Measurements from ENCODE around the gene TMA7B. TPM values are rescaled to one million over a fixed set of nuclear protein-coding genes. Genes with fewer than 3 reads are reported as not detected.
A peak's percentile ranks its signal among the peaks of the same experiment; 100 is the strongest.

Gene TMA7B
- not detected for polyA plus RNA-seq (2013, experiment 1 of 2)
- polyA plus RNA-seq (2013, experiment 2 of 2), result not detected

GRCh38 chr22:39959640-39960447, at the start of gene TMA7B:
Gene TMA7B, plus strand, starts transcription at chr22:39960397. Its CDS starts 3,978 bp downstream, at chr22:39964375.
- no peaks in the 10 kb centered on the region for H3K27me3 ChIP-seq (ENCODE audit: insufficient read depth, low read length, poor library complexity)
- peak within 1 kb of the TSS; percentile 17 for H3K9ac ChIP-seq (ENCODE audit: low read length)
- no peak within 1 kb of the TSS for H2BK5ac ChIP-seq (ENCODE audit: low read length)
- H3K23ac ChIP-seq (ENCODE audit: low read length), result no peak within 1 kb of the TSS
- H3K4ac ChIP-seq (ENCODE audit: low read depth, low read length), result no peak within 1 kb of the TSS
- no peak within 1 kb of the TSS for H2BK15ac ChIP-seq (replicated peaks; ENCODE audit: low read depth)
- H3K18ac ChIP-seq (ENCODE audit: low read length), result no peak within 1 kb of the TSS
- H2BK120ac ChIP-seq (ENCODE audit: low read depth, low read length), result no peak within 1 kb of the TSS
- H3K4me3 ChIP-seq (ENCODE audit: low read length), result no peak within 1 kb of the TSS
- H3K4me1 ChIP-seq (ENCODE audit: control insufficient read depth, low read depth, low read length), result peaks cover 3% of the 10 kb centered on the region
- H4K5ac ChIP-seq (ENCODE audit: low read length), result no peak within 1 kb of the TSS
- DNase-seq, result peak; percentile 86
- no peak within 1 kb of the TSS for H3K27ac ChIP-seq (ENCODE audit: low read depth, low read length)
- H3K79me1 ChIP-seq (ENCODE audit: low read length), result no peaks in the 10 kb centered on the region
- peak within 1 kb of the TSS; percentile 12 for H3K56ac ChIP-seq (ENCODE audit: low read length)
- no peak within 1 kb of the TSS for H4K8ac ChIP-seq (ENCODE audit: low read depth, low read length)
- H3K36me3 ChIP-seq (ENCODE audit: control insufficient read depth, insufficient read depth, low read length), result no peaks in the 10 kb centered on the region
- H2AK5ac ChIP-seq (ENCODE audit: low read length), result peak within 1 kb of the TSS; percentile 49
- no peaks in the 10 kb centered on the region for H3K79me2 ChIP-seq (ENCODE audit: control insufficient read depth, insufficient read depth, low read length)
- H3K4me2 ChIP-seq (ENCODE audit: low read length), result no peak within 1 kb of the TSS
- WGBS (ENCODE audit: extremely low coverage, insufficient coverage, low lambda C conversion rate), result no CpG with 5 or more reads among the region's 14 CpGs

- H2BK15ac ChIP-seq (replicated peaks; ENCODE audit: low read depth), result no peak overlapping the region
- H3K18ac ChIP-seq (ENCODE audit: low read length), result no peak overlapping the region
- no peaks in the 10 kb centered on the region for H3K79me2 ChIP-seq (ENCODE audit: control insufficient read depth, insufficient read depth, low read length)
- H3K4ac ChIP-seq (ENCODE audit: low read depth, low read length), result no peak overlapping the region
- no peak overlapping the region for H3K56ac ChIP-seq (ENCODE audit: low read length)
- no peak overlapping the region for H3K9ac ChIP-seq (ENCODE audit: low read length)
- no peak overlapping the region for H2BK120ac ChIP-seq (ENCODE audit: low read depth, low read length)
- H3K36me3 ChIP-seq (ENCODE audit: control insufficient read depth, insufficient read depth, low read length), result no peaks in the 10 kb centered on the region
- no peak overlapping the region for H4K5ac ChIP-seq (ENCODE audit: low read length)
- H3K23ac ChIP-seq (ENCODE audit: low read length), result no peak overlapping the region
- H3K4me1 ChIP-seq (ENCODE audit: control insufficient read depth, low read depth, low read length), result no peaks in the 10 kb centered on the region
- no peak overlapping the region for H3K27ac ChIP-seq (ENCODE audit: low read depth, low read length)
- H3K27me3 ChIP-seq (ENCODE audit: insufficient read depth, low read length, poor library complexity), result no peaks in the 10 kb centered on the region
- no peak overlapping the region for H4K8ac ChIP-seq (ENCODE audit: low read depth, low read length)
- no CpG with 5 or more reads among the region's 9 CpGs for WGBS (ENCODE audit: extremely low coverage, insufficient coverage, low lambda C conversion rate)
- no peak overlapping the region for H3K4me3 ChIP-seq (ENCODE audit: low read length)
- H3K4me2 ChIP-seq (ENCODE audit: low read length), result no peak overlapping the region
- no peak overlapping the region for H2BK5ac ChIP-seq (ENCODE audit: low read length)
- H2AK5ac ChIP-seq (ENCODE audit: low read length), result no peak overlapping the region
- no peak for DNase-seq
- no peaks in the 10 kb centered on the region for H3K79me1 ChIP-seq (ENCODE audit: low read length)
Observed at GRCh38 chr22:39910876-39911613, 49.2 kb upstream of the TMA7B start.

GRCh38 chr22:39913321-39913720, 46.9 kb upstream of the TMA7B start:
- Histone ChIP-seq H4K8ac (ENCODE audit: low read depth, low read length) (no peak overlapping the region), H3K9ac (ENCODE audit: low read length) (no peak overlapping the region), H3K23ac (ENCODE audit: low read length) (no peak overlapping the region), H2BK15ac (replicated peaks; ENCODE audit: low read depth) (no peak overlapping the region), H3K79me2 (ENCODE audit: control insufficient read depth, insufficient read depth, low read length) (no peaks in the 10 kb centered on the region), H3K56ac (ENCODE audit: low read length) (no peak overlapping the region), H2BK120ac (ENCODE audit: low read depth, low read length) (no peak overlapping the region), H3K4me1 (ENCODE audit: control insufficient read depth, low read depth, low read length) (no peaks in the 10 kb centered on the region), H2BK5ac (ENCODE audit: low read length) (no peak overlapping the region), H3K4me2 (ENCODE audit: low read length) (no peak overlapping the region), H4K5ac (ENCODE audit: low read length) (no peak overlapping the region), H3K79me1 (ENCODE audit: low read length) (no peaks in the 10 kb centered on the region), H3K4me3 (ENCODE audit: low read length) (no peak overlapping the region), H2AK5ac (ENCODE audit: low read length) (no peak overlapping the region), H3K36me3 (ENCODE audit: control insufficient read depth, insufficient read depth, low read length) (no peaks in the 10 kb centered on the region), H3K18ac (ENCODE audit: low read length) (no peak overlapping the region), H3K4ac (ENCODE audit: low read depth, low read length) (no peak overlapping the region), H3K27me3 (ENCODE audit: insufficient read depth, low read length, poor library complexity) (no peaks in the 10 kb centered on the region), H3K27ac (ENCODE audit: low read depth, low read length) (no peak overlapping the region)
- no CpG with 5 or more reads among the region's 5 CpGs for WGBS (ENCODE audit: extremely low coverage, insufficient coverage, low lambda C conversion rate)
- DNase-seq, result no peak

- WGBS (ENCODE audit: extremely low coverage, insufficient coverage, low lambda C conversion rate), result no CpG with 5 or more reads among the region's 2 CpGs
- no peak overlapping the region for H4K5ac ChIP-seq (ENCODE audit: low read length)
- no peak overlapping the region for H2BK120ac ChIP-seq (ENCODE audit: low read depth, low read length)
- no peak overlapping the region for H2AK5ac ChIP-seq (ENCODE audit: low read length)
- no peak overlapping the region for H2BK5ac ChIP-seq (ENCODE audit: low read length)
- no peak overlapping the region for H3K27ac ChIP-seq (ENCODE audit: low read depth, low read length)
- H3K4me2 ChIP-seq (ENCODE audit: low read length), result no peak overlapping the region
- no peak for DNase-seq
- no peak overlapping the region for H3K4ac ChIP-seq (ENCODE audit: low read depth, low read length)
- no peak overlapping the region for H3K9ac ChIP-seq (ENCODE audit: low read length)
- no peak overlapping the region for H3K56ac ChIP-seq (ENCODE audit: low read length)
- no peak overlapping the region for H3K23ac ChIP-seq (ENCODE audit: low read length)
- no peaks in the 10 kb centered on the region for H3K79me1 ChIP-seq (ENCODE audit: low read length)
- H3K27me3 ChIP-seq (ENCODE audit: insufficient read depth, low read length, poor library complexity), result no peaks in the 10 kb centered on the region
- no peak overlapping the region for H2BK15ac ChIP-seq (replicated peaks; ENCODE audit: low read depth)
- no peak overlapping the region for H3K18ac ChIP-seq (ENCODE audit: low read length)
- no peak overlapping the region for H3K4me3 ChIP-seq (ENCODE audit: low read length)
- no peaks in the 10 kb centered on the region for H3K79me2 ChIP-seq (ENCODE audit: control insufficient read depth, insufficient read depth, low read length)
- H3K36me3 ChIP-seq (ENCODE audit: control insufficient read depth, insufficient read depth, low read length), result no peaks in the 10 kb centered on the region
- H4K8ac ChIP-seq (ENCODE audit: low read depth, low read length), result no peak overlapping the region
- no peaks in the 10 kb centered on the region for H3K4me1 ChIP-seq (ENCODE audit: control insufficient read depth, low read depth, low read length)
Observed at GRCh38 chr22:39913886-39914285, 46.3 kb upstream of the TMA7B start.

GRCh38 chr22:39914584-39914983, 45.6 kb upstream of the TMA7B start:
- H2BK15ac ChIP-seq (replicated peaks; ENCODE audit: low read depth), result no peak overlapping the region
- no peaks in the 10 kb centered on the region for H3K79me1 ChIP-seq (ENCODE audit: low read length)
- no peaks in the 10 kb centered on the region for H3K27me3 ChIP-seq (ENCODE audit: insufficient read depth, low read length, poor library complexity)
- H4K8ac ChIP-seq (ENCODE audit: low read depth, low read length), result no peak overlapping the region
- DNase-seq, result no peak
- H3K4me3 ChIP-seq (ENCODE audit: low read length), result no peak overlapping the region
- H4K5ac ChIP-seq (ENCODE audit: low read length), result no peak overlapping the region
- H3K9ac ChIP-seq (ENCODE audit: low read length), result no peak overlapping the region
- no peak overlapping the region for H3K4ac ChIP-seq (ENCODE audit: low read depth, low read length)
- no peaks in the 10 kb centered on the region for H3K79me2 ChIP-seq (ENCODE audit: control insufficient read depth, insufficient read depth, low read length)
- H2BK120ac ChIP-seq (ENCODE audit: low read depth, low read length), result no peak overlapping the region
- no peak overlapping the region for H2AK5ac ChIP-seq (ENCODE audit: low read length)
- no peak overlapping the region for H3K56ac ChIP-seq (ENCODE audit: low read length)
- H3K23ac ChIP-seq (ENCODE audit: low read length), result no peak overlapping the region
- no peak overlapping the region for H3K27ac ChIP-seq (ENCODE audit: low read depth, low read length)
- no peaks in the 10 kb centered on the region for H3K4me1 ChIP-seq (ENCODE audit: control insufficient read depth, low read depth, low read length)
- H3K4me2 ChIP-seq (ENCODE audit: low read length), result no peak overlapping the region
- H2BK5ac ChIP-seq (ENCODE audit: low read length), result no peak overlapping the region
- no peaks in the 10 kb centered on the region for H3K36me3 ChIP-seq (ENCODE audit: control insufficient read depth, insufficient read depth, low read length)
- H3K18ac ChIP-seq (ENCODE audit: low read length), result no peak overlapping the region
- WGBS (ENCODE audit: extremely low coverage, insufficient coverage, low lambda C conversion rate), result no CpG with 5 or more reads among the region's 9 CpGs
